HUDEP-2 (cell line): ENCODE results near the gene MBOAT2.
"Not testable (repeated sequence)": the region's sequence is repeated elsewhere in the genome, so short reads cannot be mapped to it uniquely, and the experiment has no call there.

Experiments used
- DNase-seq, 76 experiments: peaks; one replicate each; lab custom pipeline; 2025; ENCODE audit not compliant: unreplicated experiment in 76 of 76; lab: John Stamatoyannopoulos, UW

Gene MBOAT2

GRCh38 chr2:9003616-9004337, at the start of gene MBOAT2:
Gene MBOAT2, minus strand, starts transcription at chr2:9003684. Its CDS starts 70 bp downstream, at chr2:9003614.
- DNase-seq = peak in 74 of 76 experiments; percentile 38 to 97 (median 87)

- peak in 15 of 76 experiments; percentile 2 to 36 (median 18) for DNase-seq
Measured at GRCh38 chr2:9052821-9053533, 49.5 kb upstream of the MBOAT2 start.

- DNase-seq = not testable (repeated sequence)
Measured at GRCh38 chr2:9051451-9051850, 48.0 kb upstream of the MBOAT2 start.

- no peak for DNase-seq
Measured at GRCh38 chr2:9050122-9050809, 46.8 kb upstream of the MBOAT2 start.

GRCh38 chr2:9045595-9045994, 42.1 kb upstream of the MBOAT2 start:
- no peak for DNase-seq

GRCh38 chr2:9043491-9043890, 40.0 kb upstream of the MBOAT2 start:
- DNase-seq = not testable (repeated sequence)

GRCh38 chr2:9037166-9037565, 33.7 kb upstream of the MBOAT2 start:
- DNase-seq = no peak

- DNase-seq = peak in 3 of 76 experiments; percentile 5 to 8 (median 8)
Measured at GRCh38 chr2:9033385-9034168, 30.1 kb upstream of the MBOAT2 start.

GRCh38 chr2:9032536-9033255, 29.2 kb upstream of the MBOAT2 start:
- DNase-seq = no peak

GRCh38 chr2:9032121-9032520, 28.6 kb upstream of the MBOAT2 start:
- no peak for DNase-seq

- no peak for DNase-seq
Measured at GRCh38 chr2:9031246-9031645, 27.8 kb upstream of the MBOAT2 start.

- no peak for DNase-seq
Measured at GRCh38 chr2:9030841-9031240, 27.4 kb upstream of the MBOAT2 start.

- DNase-seq = no peak
Measured at GRCh38 chr2:9030190-9030589, 26.7 kb upstream of the MBOAT2 start.

- no peak for DNase-seq
Measured at GRCh38 chr2:9029721-9030120, 26.2 kb upstream of the MBOAT2 start.

GRCh38 chr2:9027884-9028283, 24.4 kb upstream of the MBOAT2 start:
- DNase-seq = no peak

GRCh38 chr2:9025746-9026145, 22.3 kb upstream of the MBOAT2 start:
- no peak for DNase-seq

- no peak for DNase-seq
Measured at GRCh38 chr2:9024575-9024974, 21.1 kb upstream of the MBOAT2 start.

- DNase-seq = no peak
Measured at GRCh38 chr2:9021563-9022211, 18.2 kb upstream of the MBOAT2 start.

GRCh38 chr2:9020267-9020666, 16.8 kb upstream of the MBOAT2 start:
- DNase-seq = peak in 28 of 76 experiments; percentile 9 to 77 (median 32)

- no peak for DNase-seq
Measured at GRCh38 chr2:9018534-9018933, 15.1 kb upstream of the MBOAT2 start.
